ENCODE measurements around the gene FSIP1. TPM values are rescaled to one million over a fixed set of nuclear protein-coding genes. Genes with fewer than 3 reads are reported as not detected.

Gene FSIP1
- total RNA-seq, 2 donors from 2014 or later = 0.33 TPM; not detected in 1

DNA sequence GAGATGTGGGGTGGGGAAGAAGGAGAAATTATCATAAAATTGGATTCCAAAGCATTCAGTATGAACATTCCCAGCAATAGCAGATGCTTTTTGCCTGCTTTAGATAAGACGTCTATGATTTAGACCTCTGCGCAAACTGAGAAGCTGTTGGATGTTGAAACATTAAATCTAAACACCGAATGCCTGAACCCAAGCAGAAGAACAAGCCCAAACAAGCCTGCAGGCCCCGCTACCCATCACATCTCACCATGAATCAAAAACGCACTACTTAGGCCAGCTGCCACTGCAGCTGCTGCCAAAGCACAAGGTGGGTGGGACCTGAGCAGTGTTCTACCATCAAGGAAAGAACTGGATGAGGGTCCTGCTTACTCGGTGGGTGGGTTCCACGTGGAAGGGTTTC, 226.2 kb downstream of the FSIP1 start:
- ATAC-seq (no peak), DNase-seq (no peak)
- Histone ChIP-seq H3K27me3 (no peaks in the 10 kb centered on the region), H3K27ac (no peak overlapping the region), H3K9me3 (no peaks in the 10 kb centered on the region), H3K4me3 (no peak overlapping the region), H3K36me3 (replicated peaks in 1 of 2; ENCODE audit: insufficient read depth in 1 of 2, low read depth in 2 of 2) (no peaks in the 10 kb centered on the region), H3K4me1 (peaks cover 9% of the 10 kb centered on the region)
- TF ChIP-seq, protein P1, sequence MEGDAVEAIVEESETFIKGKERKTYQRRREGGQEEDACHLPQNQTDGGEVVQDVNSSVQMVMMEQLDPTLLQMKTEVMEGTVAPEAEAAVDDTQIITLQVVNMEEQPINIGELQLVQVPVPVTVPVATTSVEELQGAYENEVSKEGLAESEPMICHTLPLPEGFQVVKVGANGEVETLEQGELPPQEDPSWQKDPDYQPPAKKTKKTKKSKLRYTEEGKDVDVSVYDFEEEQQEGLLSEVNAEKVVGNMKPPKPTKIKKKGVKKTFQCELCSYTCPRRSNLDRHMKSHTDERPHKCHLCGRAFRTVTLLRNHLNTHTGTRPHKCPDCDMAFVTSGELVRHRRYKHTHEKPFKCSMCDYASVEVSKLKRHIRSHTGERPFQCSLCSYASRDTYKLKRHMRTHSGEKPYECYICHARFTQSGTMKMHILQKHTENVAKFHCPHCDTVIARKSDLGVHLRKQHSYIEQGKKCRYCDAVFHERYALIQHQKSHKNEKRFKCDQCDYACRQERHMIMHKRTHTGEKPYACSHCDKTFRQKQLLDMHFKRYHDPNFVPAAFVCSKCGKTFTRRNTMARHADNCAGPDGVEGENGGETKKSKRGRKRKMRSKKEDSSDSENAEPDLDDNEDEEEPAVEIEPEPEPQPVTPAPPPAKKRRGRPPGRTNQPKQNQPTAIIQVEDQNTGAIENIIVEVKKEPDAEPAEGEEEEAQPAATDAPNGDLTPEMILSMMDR (IDR thresholded peaks at IDR 0.05) = no peak
- no peak for TF ChIP-seq POLR2A (IDR thresholded peaks at IDR 0.05)
- intact Hi-C loops (cut with DNase I) = no loop called here
- WGBS, 2 donors = 77 to 82% methylated on average over 7 of the region's 7 CpGs

DNA sequence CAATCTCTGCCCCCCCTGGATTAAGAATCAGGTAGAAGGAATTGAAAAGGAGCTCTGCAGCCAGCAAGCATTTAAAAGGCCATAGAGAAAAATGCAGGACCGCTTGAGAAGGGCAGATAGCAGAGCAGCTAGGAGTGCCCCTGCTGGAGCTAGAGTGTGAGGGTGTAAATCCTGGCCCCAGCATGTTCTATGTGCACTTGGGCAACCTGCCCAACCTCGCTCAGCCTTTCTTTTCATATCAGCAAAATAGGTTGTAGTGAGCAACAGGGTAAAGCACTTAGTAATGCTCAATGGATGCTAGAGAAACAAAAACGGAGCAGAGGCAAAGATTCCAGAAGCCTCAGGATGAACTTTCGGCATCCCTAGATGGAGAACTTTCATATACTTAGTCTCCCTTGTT, 226.8 kb downstream of the FSIP1 start:
- Histone ChIP-seq H3K27ac (no peak overlapping the region), H3K4me1 (peaks cover 9% of the 10 kb centered on the region), H3K9me3 (no peaks in the 10 kb centered on the region), H3K36me3 (replicated peaks in 1 of 2; ENCODE audit: insufficient read depth in 1 of 2, low read depth in 2 of 2) (no peaks in the 10 kb centered on the region), H3K4me3 (no peak overlapping the region), H3K27me3 (no peaks in the 10 kb centered on the region)
- intact Hi-C loops (cut with DNase I) = no loop called here
- no peak for DNase-seq
- no peak for TF ChIP-seq POLR2A (IDR thresholded peaks at IDR 0.05)
- TF ChIP-seq, protein P1 (IDR thresholded peaks at IDR 0.05) = no peak
- no peak for ATAC-seq
- WGBS, 2 donors = 79 to 84% methylated on average over 4 of the region's 4 CpGs

DNA sequence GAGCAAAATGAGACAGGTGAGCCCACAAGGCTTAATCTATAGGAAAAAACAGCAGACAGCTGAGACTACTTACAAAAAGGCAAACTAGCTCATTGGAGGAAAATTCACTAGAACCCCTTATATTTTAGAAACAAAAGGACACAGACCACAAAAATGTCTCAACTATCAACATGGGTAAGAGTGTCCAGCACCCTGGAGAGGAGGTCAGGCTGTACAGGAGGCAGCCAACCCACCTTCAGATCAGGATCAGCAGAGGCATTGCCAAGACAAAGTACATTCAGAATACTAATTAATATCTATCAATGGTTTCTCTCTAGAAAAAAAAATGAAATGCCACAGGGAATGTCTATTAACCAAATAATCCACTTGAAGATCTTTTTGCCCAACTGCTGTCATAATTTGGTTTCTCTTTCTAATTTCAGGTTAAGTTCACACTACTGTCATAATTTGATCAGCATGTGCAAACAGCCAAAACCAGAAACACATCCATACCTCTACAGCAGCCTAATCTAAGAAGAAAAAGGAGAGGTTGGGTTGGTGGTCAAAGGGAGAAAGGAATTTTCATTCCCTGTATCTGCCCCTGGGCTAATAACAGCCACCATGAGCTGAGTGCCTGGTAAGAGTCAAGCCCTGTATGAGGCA, 227.8 kb downstream of the FSIP1 start:
- H3K27ac ChIP-seq = no peak overlapping the region
- TF ChIP-seq, protein P1 (IDR thresholded peaks at IDR 0.05) = no peak
- no peak for TF ChIP-seq POLR2A (IDR thresholded peaks at IDR 0.05)
- H3K4me3 ChIP-seq = no peak overlapping the region
- peaks cover 9% of the 10 kb centered on the region for H3K4me1 ChIP-seq
- intact Hi-C loops (cut with DNase I) = no loop called here
- no peaks in the 10 kb centered on the region for H3K27me3 ChIP-seq
- H3K9me3 ChIP-seq = no peaks in the 10 kb centered on the region
- no peaks in the 10 kb centered on the region for H3K36me3 ChIP-seq (replicated peaks in 1 of 2; ENCODE audit: insufficient read depth in 1 of 2, low read depth in 2 of 2)
- ATAC-seq (no peak), DNase-seq (no peak)

DNA sequence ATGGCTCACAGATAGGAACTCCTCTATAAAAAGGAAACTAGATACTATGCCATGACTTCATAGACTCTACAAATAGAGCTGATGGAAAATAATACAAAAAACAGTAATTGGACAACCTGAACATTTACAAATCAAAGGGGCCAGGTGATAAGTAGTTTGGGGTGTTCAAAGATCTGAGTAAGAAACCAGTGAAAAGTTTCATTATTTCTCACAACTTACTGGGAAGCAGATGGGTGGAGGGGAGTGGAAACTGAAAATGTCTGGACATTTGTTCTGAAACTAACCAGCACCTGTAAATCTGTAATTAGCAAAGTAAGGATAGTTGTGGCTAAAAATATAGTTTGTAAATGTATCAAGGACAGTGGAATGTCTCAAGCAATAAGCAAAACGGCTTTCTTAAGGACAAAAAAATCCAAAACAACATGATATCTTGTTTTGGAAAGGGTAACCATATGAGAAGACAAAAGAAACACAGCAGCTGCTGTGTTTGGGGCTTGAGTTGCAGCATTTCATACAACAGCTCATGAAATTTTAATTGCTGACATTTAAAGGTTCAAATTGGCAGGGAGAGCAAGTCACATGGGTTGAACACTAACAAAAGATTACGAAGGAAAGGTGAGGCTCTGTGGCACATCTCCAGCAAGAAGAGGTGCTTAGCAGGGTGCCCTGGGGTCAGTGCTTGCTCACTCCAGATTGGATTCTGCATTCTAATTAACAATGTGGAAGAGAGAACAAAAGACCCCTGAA, 228.5 kb downstream of the FSIP1 start:
- DNase-seq (peak in 3 of 4 donors; percentile 12 to 54 (median 13)), ATAC-seq (no peak)
- Histone ChIP-seq H3K9me3 (no peaks in the 10 kb centered on the region), H3K27me3 (no peaks in the 10 kb centered on the region), H3K27ac (no peak overlapping the region), H3K4me3 (no peak overlapping the region), H3K4me1 (peaks cover 9% of the 10 kb centered on the region), H3K36me3 (replicated peaks in 1 of 2; ENCODE audit: insufficient read depth in 1 of 2, low read depth in 2 of 2) (no peaks in the 10 kb centered on the region)
- intact Hi-C loops (cut with DNase I) = no loop called here
- TF ChIP-seq POLR2A (IDR thresholded peaks at IDR 0.05) = no peak
- TF ChIP-seq, protein P1 (IDR thresholded peaks at IDR 0.05) = no peak
- 24 to 25% methylated on average over 2 of the region's 2 CpGs for WGBS, 2 donors

Measured in body of pancreas (tissue), 4 donors.